Measurements from ENCODE around the gene CLSTN2.

DNA sequence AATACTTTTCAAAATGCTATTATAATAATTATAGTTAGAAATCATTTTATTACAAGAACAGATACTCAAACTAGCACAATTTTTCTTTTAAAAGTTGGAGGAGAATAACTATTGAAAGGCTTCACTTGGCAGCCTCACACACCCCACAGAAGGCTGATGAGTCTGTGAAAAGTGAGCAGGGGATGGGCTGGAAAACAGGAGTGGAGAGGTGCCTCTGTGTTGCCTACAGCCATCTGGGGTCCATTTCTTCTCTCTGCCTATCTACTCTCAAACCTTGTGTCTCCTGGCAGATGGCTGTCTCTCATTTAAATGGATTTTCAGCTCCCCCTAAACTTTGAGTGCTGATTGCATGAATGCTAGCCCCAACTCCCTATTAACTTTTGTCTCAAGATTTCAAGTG, 230.8 kb downstream of the CLSTN2 start:
- TF ChIP-seq, protein P1, sequence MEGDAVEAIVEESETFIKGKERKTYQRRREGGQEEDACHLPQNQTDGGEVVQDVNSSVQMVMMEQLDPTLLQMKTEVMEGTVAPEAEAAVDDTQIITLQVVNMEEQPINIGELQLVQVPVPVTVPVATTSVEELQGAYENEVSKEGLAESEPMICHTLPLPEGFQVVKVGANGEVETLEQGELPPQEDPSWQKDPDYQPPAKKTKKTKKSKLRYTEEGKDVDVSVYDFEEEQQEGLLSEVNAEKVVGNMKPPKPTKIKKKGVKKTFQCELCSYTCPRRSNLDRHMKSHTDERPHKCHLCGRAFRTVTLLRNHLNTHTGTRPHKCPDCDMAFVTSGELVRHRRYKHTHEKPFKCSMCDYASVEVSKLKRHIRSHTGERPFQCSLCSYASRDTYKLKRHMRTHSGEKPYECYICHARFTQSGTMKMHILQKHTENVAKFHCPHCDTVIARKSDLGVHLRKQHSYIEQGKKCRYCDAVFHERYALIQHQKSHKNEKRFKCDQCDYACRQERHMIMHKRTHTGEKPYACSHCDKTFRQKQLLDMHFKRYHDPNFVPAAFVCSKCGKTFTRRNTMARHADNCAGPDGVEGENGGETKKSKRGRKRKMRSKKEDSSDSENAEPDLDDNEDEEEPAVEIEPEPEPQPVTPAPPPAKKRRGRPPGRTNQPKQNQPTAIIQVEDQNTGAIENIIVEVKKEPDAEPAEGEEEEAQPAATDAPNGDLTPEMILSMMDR (IDR thresholded peaks at IDR 0.05; ENCODE audit: poor library complexity), result no peak
- no peak for TF ChIP-seq EZH2 (IDR thresholded peaks at IDR 0.05; ENCODE audit: borderline replicate concordance)
- no peak for TF ChIP-seq EZH2phosphoT487 (IDR thresholded peaks at IDR 0.05; ENCODE audit: low read depth, severe bottlenecking, unreplicated experiment)

Data from hepatocyte (in vitro differentiated cells).